Loucy (cell line): ENCODE data around the gene CBLL2.

Experiments
- CTCF ChIP-seq: fragments of 200-600 bp; sonication (generic); conservative IDR thresholded peaks from 2 replicates; pipeline ENCODE4 v1.5.1; 2014; ENCODE audit warnings: mild to moderate bottlenecking, antibody characterized with exemption, low read length
- EZH2phosphoT487 ChIP-seq: fragments of 200-600 bp; IDR thresholded peaks from 2 replicates; pipeline ENCODE4 v1.6.1; 2018; ENCODE audit warnings: antibody characterized with exemption, mild to moderate bottlenecking, moderate library complexity, borderline replicate concordance

GRCh38 chrX:22246620-22247019, 26.1 kb upstream of the CBLL2 start:
- TF ChIP-seq CTCF (no peak), EZH2phosphoT487 (no peak)
